HFF-Myc (cell line): ENCODE results near the gene NR6A1.

ENCODE experiments used
- DNase-seq: peaks from one replicate; pipeline ENCODE4 v3.0.0-alpha.2; 2011; ENCODE audit warnings: low read depth; ENCODE audit errors: extremely low read depth
- H3K4me3 ChIP-seq: replicated peaks from 2 replicates; pipeline ENCODE4 v1.5.1; 2011; ENCODE audit warnings: low read depth, mild to moderate bottlenecking, control low read depth, low read length
- TF ChIP-seq, protein P1 (sequence below): IDR thresholded peaks from 2 replicates; pipeline ENCODE4 v1.5.1; 2012; ENCODE audit warnings: mild to moderate bottlenecking, low read depth, low read length, control low read depth; ENCODE audit errors: missing control alignments

The NR6A1 gene

DNA sequence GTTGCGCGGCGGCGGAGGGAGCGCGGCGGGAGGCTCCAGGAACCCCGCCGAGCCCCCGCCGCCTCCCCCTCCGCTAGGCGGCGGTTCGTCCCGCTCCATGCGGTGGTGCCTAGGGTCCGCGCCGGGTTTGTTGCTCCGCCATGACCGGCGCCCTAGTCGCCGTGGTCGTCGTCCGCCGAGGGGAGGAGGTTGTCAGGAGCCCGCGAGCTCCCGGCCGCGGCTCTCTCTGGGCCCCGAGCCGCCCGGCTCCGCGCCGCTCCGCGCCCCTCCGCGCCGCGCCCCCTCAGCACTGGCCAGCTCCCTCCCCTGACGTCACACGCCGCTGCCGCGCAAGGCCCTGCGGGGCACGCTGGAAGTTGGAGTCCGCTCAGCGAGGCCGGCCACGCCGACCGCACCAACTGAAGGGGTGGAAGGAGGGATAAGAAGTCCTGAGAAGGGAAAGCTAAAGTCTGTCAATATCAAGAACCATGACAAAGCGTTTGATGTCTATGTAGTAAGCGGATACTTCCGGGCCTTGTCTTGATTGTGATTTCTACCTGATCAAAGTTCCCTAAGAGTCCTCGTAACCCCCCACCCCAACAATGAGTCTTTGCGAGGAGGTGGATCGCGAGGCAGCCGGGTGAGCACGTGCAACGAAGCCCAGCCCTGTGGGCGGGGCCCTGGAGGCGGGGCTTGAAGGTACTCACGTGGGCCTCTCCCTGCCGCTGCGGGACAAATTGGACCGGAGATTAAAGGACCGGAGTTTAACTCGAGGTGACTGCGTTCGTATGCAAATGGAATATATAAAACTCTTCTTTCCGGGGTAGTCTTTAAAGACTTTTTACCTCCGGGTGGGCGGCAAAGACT, at the start of gene NR6A1:
TSS of gene NR6A1 (minus strand) at position 291 of the 846 bp plus-strand sequence.
- TF ChIP-seq, protein P1, sequence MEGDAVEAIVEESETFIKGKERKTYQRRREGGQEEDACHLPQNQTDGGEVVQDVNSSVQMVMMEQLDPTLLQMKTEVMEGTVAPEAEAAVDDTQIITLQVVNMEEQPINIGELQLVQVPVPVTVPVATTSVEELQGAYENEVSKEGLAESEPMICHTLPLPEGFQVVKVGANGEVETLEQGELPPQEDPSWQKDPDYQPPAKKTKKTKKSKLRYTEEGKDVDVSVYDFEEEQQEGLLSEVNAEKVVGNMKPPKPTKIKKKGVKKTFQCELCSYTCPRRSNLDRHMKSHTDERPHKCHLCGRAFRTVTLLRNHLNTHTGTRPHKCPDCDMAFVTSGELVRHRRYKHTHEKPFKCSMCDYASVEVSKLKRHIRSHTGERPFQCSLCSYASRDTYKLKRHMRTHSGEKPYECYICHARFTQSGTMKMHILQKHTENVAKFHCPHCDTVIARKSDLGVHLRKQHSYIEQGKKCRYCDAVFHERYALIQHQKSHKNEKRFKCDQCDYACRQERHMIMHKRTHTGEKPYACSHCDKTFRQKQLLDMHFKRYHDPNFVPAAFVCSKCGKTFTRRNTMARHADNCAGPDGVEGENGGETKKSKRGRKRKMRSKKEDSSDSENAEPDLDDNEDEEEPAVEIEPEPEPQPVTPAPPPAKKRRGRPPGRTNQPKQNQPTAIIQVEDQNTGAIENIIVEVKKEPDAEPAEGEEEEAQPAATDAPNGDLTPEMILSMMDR: peak; percentile 31
- H3K4me3 ChIP-seq: peak within 1 kb of the TSS; percentile 61
- peak; percentile 85 for DNase-seq

DNA sequence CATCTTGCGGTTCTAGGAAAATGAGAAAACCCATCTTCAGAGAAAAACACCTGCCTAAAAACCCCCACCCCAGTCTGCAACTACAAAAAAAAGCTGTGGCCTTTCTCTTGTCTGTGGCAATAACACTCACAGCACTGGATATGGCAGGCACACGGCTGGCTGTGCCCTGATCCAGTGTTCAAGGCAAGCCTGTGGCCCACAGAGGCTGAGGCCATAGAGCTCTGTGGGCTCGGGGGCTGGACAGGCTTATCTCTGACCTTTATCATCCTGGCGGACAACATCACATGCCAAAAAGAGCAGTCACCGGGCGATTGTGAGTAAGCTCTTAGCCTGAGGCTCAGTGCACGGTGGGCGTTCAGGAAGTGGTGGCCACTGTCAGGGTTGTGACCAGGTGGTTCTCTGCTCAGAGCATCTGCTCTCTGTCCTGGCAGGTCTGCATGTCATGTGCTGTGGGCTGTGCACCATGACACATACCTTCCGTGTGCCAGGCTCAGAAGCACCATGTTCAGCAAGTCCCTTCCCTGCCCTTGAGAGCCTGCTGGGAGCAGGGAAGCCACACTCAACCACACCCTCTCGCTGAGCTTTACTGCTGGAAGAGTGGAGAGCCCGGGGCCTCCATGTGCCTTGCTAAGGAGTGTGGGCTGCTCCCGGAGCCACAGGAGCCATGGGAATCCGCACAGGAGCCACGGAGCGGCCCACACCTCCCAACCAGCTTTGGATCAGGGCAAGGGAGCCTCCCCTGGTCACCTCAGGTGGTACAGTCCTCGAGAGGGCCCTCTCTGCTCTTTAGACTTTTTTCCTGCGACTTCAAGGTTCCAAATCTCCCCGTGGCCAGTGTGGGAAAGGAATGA, 47.5 kb upstream of the NR6A1 start:
- TF ChIP-seq, protein P1: no peak
- no peak for DNase-seq
- no peak overlapping the region for H3K4me3 ChIP-seq

DNA sequence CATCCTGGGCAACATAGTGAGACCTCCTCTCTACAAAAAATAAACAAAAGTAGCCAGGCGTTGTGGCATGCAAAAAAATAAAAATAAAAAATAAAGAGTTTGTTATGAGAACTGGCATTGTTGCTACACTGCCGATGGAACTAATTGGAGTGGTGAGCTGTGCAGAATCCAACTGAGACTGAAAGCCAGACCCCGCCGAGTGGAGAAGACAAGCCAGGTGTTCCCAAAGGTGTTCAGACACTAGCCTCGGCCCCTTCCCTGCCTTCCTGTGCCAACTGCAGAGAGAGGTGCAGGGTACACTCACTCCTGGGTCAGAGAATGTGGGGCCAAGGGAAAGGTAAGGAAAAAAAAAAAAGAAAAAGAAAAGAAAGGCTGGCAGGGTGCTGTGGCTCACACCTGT, 44.5 kb upstream of the NR6A1 start:
- no peak overlapping the region for H3K4me3 ChIP-seq
- DNase-seq: no peak
- TF ChIP-seq, protein P1: no peak

DNA sequence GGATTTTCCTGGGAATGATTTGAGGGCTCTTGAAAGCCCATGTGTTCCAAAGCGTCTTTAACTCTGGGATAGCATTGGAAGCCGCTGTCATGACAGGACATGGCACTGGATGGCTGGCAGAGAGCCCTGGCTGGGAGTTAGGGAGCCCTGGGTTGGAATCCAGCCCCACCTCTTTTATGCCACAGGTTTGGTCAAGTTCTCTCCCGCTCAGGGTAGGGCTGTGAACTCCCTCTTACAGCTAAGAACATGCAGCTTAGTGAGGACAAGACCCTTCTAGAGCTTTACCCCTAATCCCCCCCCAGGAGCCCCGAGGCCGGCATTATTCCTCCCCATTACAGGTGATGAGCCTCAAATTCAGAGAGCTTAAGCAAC, 43.0 kb upstream of the NR6A1 start:
- no peak overlapping the region for H3K4me3 ChIP-seq
- TF ChIP-seq, protein P1: no peak
- DNase-seq: no peak

DNA sequence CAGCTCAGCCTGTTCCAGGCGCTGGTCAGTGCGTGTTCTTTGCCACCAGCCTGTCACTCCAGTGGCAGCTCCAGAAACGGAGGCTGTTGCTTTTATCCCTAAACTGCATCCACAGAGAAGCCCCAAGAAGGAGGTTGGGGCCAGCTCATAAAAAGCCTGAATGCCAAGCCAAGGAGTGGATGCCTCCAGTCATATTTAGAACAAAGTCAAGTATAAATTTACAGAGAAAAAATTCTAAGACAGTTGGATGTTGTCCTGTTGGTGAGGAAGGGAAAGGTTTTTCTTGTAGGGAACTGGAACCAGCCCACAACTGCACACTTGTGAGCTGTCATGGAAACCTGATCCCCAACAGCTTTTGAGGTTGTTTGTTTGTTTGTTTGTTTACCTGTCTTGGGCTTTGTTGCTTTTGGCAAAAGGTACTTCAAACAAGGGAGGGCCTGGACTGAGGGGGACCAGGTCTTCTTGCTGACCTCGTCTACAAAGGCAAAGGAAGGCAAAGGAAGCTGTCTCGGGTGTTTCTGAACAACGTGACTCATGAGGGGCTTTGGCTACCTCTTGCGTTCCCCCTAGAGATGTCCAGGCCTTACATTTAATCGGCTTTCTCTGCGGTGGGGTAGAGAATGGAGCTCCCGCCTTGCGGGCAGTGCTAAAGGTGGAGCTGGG, 42.5 kb upstream of the NR6A1 start:
- H3K4me3 ChIP-seq: no peak overlapping the region
- DNase-seq: no peak
- TF ChIP-seq, protein P1: no peak

DNA sequence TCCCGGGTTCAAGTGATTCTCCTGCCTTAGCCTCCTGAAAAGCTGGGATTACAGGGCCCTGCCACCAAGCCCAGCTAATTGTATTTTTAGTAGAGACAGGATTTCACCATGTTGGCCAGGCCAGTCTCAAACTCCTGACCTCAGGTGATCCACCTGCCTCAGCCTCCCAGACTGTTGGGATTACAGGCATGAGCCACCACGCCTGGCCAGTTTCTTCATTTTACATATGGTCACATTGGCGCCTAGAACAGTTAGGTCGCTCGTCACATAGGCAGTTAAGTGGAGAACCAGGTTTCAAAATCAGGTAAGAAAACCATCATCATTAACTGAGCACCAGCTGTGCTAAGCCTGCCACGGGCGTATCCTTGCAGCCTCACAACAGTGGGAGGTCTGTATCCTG, 41.9 kb upstream of the NR6A1 start:
- TF ChIP-seq, protein P1: no peak
- no peak for DNase-seq
- H3K4me3 ChIP-seq: no peak overlapping the region
